Endothelial cell (in vitro differentiated cells): Measurements from ENCODE around the gene PEX6. TPM values are rescaled to one million over a fixed set of nuclear protein-coding genes. Genes with fewer than 3 reads are reported as not detected.

Source experiments
- DNase-seq: peaks from one replicate; pipeline ENCODE4 v3.0.0; 2021; ENCODE audit warnings: low spot score
- H3K27ac Mint-ChIP-seq: one replicate; pipeline ENCODE4 v1.8.0; 2021; ENCODE audit warnings: mixed read lengths, inconsistent platforms; ENCODE audit not compliant: unreplicated experiment
- H3K27me3 Mint-ChIP-seq: one replicate; pipeline ENCODE4 v1.8.0; 2021; ENCODE audit warnings: mild to moderate bottlenecking, moderate library complexity, mixed read lengths, inconsistent platforms; ENCODE audit not compliant: unreplicated experiment
- H3K36me3 Mint-ChIP-seq: one replicate; pipeline ENCODE4 v1.8.0; 2021; ENCODE audit warnings: mild to moderate bottlenecking, low read depth, mixed read lengths, inconsistent platforms; ENCODE audit not compliant: unreplicated experiment
- H3K4me1 Mint-ChIP-seq: one replicate; pipeline ENCODE4 v1.8.0; 2021; ENCODE audit warnings: mild to moderate bottlenecking, mixed read lengths, inconsistent platforms; ENCODE audit not compliant: unreplicated experiment
- H3K4me3 Mint-ChIP-seq: one replicate; pipeline ENCODE4 v1.8.0; 2021; ENCODE audit warnings: mild to moderate bottlenecking, mixed read lengths, inconsistent platforms; ENCODE audit not compliant: unreplicated experiment
- H3K9me3 Mint-ChIP-seq: one replicate; pipeline ENCODE4 v1.8.0; 2021; ENCODE audit warnings: mixed read lengths, inconsistent platforms; ENCODE audit not compliant: unreplicated experiment
- total RNA-seq: library from RNA; stranded (reverse); fragmentation: NEBNext Ultra II Directional; extraction: Animal tissue kit (Norgen Biotek cat#: 25700); gene quantifications from one replicate; pipeline ENCODE4 v1.2.1, GENCODE V29; 2021; ENCODE audit not compliant: unreplicated experiment
- TF ChIP-seq, protein P1 (sequence below): fragments of 200-600 bp; sonication (generic); IDR thresholded peaks from one replicate; pipeline ENCODE4 v1.5.0; 2021; ENCODE audit warnings: antibody characterized with exemption; ENCODE audit not compliant: unreplicated experiment

PEX6 gene
- total RNA-seq, 1 donor from 2014 or later, result 26.1 TPM

- Mint-ChIP-seq H3K27ac (no peak overlapping the region), H3K27me3 (peaks cover 10% of the 10 kb centered on the region), H3K36me3 (peaks cover 19% of the 10 kb centered on the region), H3K4me3 (no peak overlapping the region), H3K4me1 (peaks cover 5% of the 10 kb centered on the region), H3K9me3 (no peaks in the 10 kb centered on the region)
- TF ChIP-seq, protein P1, sequence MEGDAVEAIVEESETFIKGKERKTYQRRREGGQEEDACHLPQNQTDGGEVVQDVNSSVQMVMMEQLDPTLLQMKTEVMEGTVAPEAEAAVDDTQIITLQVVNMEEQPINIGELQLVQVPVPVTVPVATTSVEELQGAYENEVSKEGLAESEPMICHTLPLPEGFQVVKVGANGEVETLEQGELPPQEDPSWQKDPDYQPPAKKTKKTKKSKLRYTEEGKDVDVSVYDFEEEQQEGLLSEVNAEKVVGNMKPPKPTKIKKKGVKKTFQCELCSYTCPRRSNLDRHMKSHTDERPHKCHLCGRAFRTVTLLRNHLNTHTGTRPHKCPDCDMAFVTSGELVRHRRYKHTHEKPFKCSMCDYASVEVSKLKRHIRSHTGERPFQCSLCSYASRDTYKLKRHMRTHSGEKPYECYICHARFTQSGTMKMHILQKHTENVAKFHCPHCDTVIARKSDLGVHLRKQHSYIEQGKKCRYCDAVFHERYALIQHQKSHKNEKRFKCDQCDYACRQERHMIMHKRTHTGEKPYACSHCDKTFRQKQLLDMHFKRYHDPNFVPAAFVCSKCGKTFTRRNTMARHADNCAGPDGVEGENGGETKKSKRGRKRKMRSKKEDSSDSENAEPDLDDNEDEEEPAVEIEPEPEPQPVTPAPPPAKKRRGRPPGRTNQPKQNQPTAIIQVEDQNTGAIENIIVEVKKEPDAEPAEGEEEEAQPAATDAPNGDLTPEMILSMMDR, result peak; percentile 39
- DNase-seq, result peak; percentile 62
Observed at GRCh38 chr6:42963855-42964605, 15.0 kb downstream of the PEX6 start.

GRCh38 chr6:42963179-42963854 is 15.7 kb downstream of the PEX6 start:
- TF ChIP-seq, protein P1, result no peak
- Mint-ChIP-seq H3K27ac (no peak overlapping the region), H3K4me3 (no peak overlapping the region), H3K36me3 (peaks cover 19% of the 10 kb centered on the region), H3K4me1 (peaks cover 5% of the 10 kb centered on the region), H3K27me3 (peaks cover 10% of the 10 kb centered on the region), H3K9me3 (no peaks in the 10 kb centered on the region)
- DNase-seq, result no peak

DNA sequence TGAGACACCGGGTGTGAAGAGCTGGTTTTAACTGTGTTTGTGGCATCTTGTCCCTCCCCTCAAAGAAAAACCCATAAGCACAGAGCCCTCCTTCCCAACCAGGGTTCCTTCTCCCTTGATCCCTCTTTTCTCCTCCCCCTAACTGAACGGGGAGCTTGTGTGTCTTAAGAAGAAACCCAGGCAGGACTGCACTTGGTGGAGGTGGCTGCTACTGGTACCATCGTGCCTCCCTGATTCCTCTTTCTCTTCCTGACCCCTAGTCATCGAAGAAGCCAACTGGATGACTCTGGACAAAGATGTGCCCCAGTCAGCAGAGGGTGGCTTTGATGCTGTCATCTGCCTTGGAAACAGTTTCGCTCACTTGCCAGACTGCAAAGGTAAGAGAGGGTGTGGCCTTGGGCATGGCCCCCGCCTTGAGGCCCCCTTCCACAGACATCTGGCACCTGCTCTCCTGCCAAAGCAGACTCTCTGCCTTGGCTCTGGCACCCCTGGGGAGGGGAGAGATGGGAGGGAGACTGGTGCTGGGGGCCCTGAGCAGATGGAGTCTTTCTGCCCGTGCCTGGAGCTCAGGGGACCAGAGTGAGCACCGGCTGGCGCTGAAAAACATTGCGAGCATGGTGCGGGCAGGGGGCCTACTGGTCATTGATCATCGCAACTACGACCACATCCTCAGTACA is 16.3 kb downstream of the PEX6 start:
- Mint-ChIP-seq H3K9me3 (no peaks in the 10 kb centered on the region), H3K27me3 (peaks cover 10% of the 10 kb centered on the region), H3K4me3 (peak overlapping the region; percentile 83), H3K27ac (no peak overlapping the region), H3K4me1 (peaks cover 5% of the 10 kb centered on the region), H3K36me3 (peaks cover 19% of the 10 kb centered on the region)
- TF ChIP-seq, protein P1, result no peak
- DNase-seq, result no peak

GRCh38 chr6:42962096-42962495 is 16.9 kb downstream of the PEX6 start:
- Mint-ChIP-seq H3K4me3 (peak overlapping the region; percentile 83), H3K27me3 (peaks cover 10% of the 10 kb centered on the region), H3K4me1 (peaks cover 5% of the 10 kb centered on the region), H3K27ac (no peak overlapping the region), H3K36me3 (peaks cover 19% of the 10 kb centered on the region), H3K9me3 (no peaks in the 10 kb centered on the region)
- TF ChIP-seq, protein P1, result no peak
- DNase-seq, result no peak
